GM08714 (cell line): Measurements from ENCODE around the gene KCNH2.

Source experiments
- H3K4me3 ChIP-seq: fragments of 200-500 bp; sonication (Bioruptor generic); 2 replicates; pipeline ENCODE4 v1.5.1; 2014; ENCODE audit warnings: mild to moderate bottlenecking, low read length, inconsistent platforms
- ZNF274 ChIP-seq: IDR thresholded peaks from 2 replicates; pipeline ENCODE4 v1.6.1; 2012; ENCODE audit warnings: mild to moderate bottlenecking, low read depth, low read length

Gene KCNH2

DNA sequence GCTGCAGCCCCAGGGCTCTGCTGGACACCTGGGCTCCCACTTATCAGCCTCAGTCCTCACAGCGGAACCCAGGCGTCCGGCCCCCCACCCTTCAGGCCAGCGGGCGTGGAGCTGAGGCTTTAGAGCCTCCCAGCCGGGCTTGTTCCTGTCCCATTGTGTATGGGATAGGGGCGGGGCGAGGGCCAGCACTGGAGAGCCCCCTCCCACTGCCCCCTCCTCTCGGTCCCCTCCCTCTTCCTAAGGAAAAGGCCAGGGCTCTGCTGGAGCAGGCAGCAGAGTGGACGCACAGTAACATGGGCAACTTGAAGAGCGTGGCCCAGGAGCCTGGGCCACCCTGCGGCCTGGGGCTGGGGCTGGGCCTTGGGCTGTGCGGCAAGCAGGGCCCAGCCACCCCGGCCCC, 15.4 kb upstream of the KCNH2 start:
- no peak for TF ChIP-seq ZNF274
- no peak overlapping the region for H3K4me3 ChIP-seq

DNA sequence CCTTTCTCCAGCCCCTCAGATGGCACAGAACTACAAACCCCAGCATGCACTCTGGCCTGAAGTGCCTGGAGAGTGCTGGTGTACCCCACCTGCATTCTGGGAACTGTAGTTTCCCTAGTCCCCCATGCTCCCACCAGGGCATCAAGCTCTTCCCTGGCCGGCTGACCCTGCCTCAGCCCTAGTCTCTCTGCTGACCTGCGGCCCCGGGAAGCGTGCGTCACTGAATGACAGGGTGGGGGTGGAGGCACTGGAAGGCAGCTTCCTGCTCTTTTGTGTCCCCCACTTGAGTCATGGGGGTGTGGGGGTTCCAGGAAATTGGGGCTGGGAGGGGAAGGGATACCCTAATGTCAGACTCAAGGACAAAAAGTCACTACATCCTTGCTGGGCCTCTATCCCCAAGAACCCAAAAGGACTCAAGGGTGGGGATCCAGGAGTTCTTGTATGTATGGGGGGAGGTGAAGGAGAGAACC, 14.7 kb upstream of the KCNH2 start:
- TF ChIP-seq ZNF274 = no peak

GRCh38 chr7:150992051-150992640, 14.0 kb upstream of the KCNH2 start:
- no peak for TF ChIP-seq ZNF274
- no peak overlapping the region for H3K4me3 ChIP-seq

More for the DNA sequence above, 14.7 kb upstream of the KCNH2 start:
- no peak overlapping the region for H3K4me3 ChIP-seq

DNA sequence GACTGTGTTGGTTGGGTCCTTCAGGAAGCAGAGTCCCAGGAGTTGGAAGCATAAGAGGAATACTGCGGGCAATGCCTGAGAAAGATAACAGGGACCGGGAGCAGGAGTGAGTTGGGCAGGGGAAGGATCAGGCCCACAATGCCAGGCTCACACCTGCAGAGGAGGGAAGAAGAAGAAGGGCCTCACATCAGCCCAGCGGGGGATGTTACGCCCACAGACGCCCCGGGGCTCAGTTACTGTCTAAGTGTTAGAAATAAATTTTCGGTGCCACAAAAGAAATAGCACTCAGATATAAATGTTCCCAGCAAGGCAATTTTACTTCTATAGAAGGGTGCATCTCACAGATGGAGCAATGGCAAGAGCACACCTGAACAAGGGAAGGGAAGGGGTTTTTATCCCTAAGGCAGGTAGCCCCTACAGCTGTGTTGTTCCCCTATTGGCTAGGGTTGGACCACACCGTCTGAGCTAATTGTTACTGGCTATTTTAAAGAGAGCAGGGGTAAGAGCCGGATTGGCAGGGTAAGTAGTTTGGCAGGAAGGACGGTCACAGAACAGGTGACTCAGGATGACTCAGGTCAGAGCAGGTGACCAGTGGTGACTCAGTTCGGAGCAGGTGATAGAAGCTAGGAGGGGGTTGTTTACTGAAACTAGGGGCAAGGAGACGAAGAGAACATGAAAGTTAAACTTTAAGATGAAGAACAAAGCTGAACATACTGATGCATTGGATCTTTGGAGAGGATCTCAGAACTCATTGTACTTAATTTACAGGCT, 12.5 kb upstream of the KCNH2 start, which contains the start of gene NOS3:
TSS of gene NOS3 (plus strand) at position 602 of the 771 bp plus-strand sequence. CDS start 2,787 bp downstream, outside the sequence.
- no peak within 1 kb of the TSS for H3K4me3 ChIP-seq
- no peak for TF ChIP-seq ZNF274

- no peak overlapping the region for H3K4me3 ChIP-seq
- TF ChIP-seq ZNF274 = no peak
These were observed 11.3 kb upstream of the KCNH2 start for GRCh38 chr7:150989456-150989855.

- no peak for TF ChIP-seq ZNF274
- H3K4me3 ChIP-seq = no peak overlapping the region
These were observed 10.4 kb upstream of the KCNH2 start for GRCh38 chr7:150988230-150989226.

GRCh38 chr7:150986556-150986955, 8.4 kb upstream of the KCNH2 start:
- no peak for TF ChIP-seq ZNF274
- no peak overlapping the region for H3K4me3 ChIP-seq

DNA sequence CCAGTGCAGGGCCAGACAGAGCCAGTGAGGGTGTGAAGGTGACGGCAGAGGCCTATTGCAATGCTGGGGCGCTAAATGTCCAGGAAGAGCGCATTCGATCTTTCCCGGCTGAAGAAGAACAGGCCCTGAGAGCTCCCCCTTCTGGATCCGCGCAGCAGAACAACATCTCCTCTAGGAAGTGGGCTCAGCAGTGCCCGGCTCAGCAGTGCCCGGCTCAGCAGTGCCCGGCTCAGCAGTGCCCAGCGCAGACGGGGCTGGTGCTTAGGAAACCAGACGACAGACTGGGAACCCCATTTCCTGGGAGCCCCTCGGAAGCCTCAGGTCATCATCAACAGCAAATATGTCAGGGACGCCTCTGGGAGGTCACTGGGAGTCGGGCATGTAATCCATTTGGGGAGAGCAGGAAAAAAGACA, 8.0 kb upstream of the KCNH2 start:
- TF ChIP-seq ZNF274 = no peak
- H3K4me3 ChIP-seq = no peak overlapping the region

- TF ChIP-seq ZNF274 = no peak
- no peak overlapping the region for H3K4me3 ChIP-seq
These were observed 5.8 kb upstream of the KCNH2 start for GRCh38 chr7:150983893-150984368.

DNA sequence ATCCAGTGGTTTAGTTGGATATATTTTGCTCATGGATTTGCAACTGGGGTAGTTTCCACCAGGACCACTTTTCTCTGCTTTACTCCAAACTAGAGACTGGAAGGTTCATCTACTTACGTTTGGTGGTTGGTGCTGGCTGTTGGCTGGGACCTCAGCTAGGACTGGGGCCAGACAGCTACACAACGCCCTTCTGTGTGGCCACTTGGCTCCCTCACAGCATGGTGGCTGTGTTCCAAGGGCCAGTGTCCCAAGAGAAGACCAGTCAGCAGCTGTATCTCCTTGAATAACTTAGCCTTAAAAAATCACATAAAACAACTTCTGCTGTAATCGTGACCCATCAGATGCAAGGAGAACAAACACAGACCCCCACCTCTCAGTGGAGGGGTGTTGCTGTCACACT, 4.2 kb upstream of the KCNH2 start:
- no peak overlapping the region for H3K4me3 ChIP-seq
- TF ChIP-seq ZNF274 = no peak

- no peak for TF ChIP-seq ZNF274
These were observed 3.5 kb upstream of the KCNH2 start for GRCh38 chr7:150981644-150982043.

GRCh38 chr7:150980663-150981062, 2.5 kb upstream of the KCNH2 start:
- no peak for TF ChIP-seq ZNF274
- H3K4me3 ChIP-seq = no peak overlapping the region

More at GRCh38 chr7:150981644-150982043, 3.5 kb upstream of the KCNH2 start:
- no peak overlapping the region for H3K4me3 ChIP-seq

DNA sequence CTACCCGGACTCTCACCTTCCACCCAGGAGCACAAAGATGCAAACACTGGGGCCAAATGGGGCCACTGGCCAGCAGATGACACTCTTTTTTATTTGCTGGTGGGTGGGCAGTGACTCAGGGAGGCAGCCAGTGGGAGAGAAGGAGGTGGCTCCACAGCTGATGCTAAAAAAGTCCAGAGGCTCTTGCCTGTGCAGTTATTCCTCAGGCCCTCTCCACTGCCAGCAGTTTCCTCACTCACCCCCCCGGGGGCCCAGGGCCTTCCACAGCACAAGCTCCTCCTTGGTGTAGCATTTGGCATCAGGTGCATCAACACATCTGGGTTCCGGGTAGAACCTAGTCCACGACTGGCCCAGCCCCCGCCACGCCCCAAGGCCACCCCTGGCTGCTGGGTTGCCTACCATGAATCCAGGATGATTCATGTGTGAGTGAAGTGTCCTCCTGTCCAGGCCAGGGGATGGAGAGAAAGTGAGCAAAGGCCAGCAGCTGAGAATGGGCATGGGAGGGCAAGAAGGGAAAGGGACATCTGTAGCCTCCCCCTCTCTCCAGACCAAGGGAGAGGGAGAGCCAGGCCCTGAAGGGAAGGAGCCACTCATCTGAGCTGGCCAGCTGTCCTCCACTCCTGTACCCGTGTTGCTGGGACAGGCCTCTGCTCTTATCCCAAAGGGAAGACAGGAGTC, 1.7 kb upstream of the KCNH2 start:
- TF ChIP-seq ZNF274 = no peak
- H3K4me3 ChIP-seq = no peak overlapping the region
